SK-N-SH (cell line): ENCODE data around the gene PLSCR1. TPM values are rescaled to one million over a fixed set of nuclear protein-coding genes. Genes with fewer than 3 reads are reported as not detected.

Source experiments
- CTCF ChIA-PET: fragments of 300-600, 350-600 bp; formaldehyde crosslinking; extraction: SDS; loops from one replicate; lab custom pipeline; 2021; lab: Yijun Ruan, JAX
- POLR2A ChIA-PET: fragments of 350-600 bp; sonication (Branson Sonifier 250); formaldehyde crosslinking; extraction: SDS; loops from one replicate; lab custom pipeline; 2020; ENCODE audit warnings: antibody characterized with exemption, inconsistent platforms; lab: Yijun Ruan, JAX
- DNase-seq: peaks from one replicate; pipeline ENCODE4 v3.0.0; 2012
- H2AFZ ChIP-seq: fragments of 200-600 bp; sonication (generic); 2 replicates; pipeline ENCODE4 v1.8.1; 2016; ENCODE audit warnings: antibody characterized with exemption, mild to moderate bottlenecking, low read depth
- H3F3A ChIP-seq: fragments of 200-600 bp; sonication (generic); replicated peaks from 2 replicates; pipeline ENCODE3; 2016; ENCODE audit warnings: antibody characterized with exemption, mild to moderate bottlenecking; ENCODE audit not compliant: insufficient read depth
- H3K27ac ChIP-seq, 2 experiments: fragments of 200-500 bp in 1 of 2; fragments of 200-600 bp in 1 of 2; sonication (Bioruptor generic) in 1 of 2; sonication (generic), shearing (Covaris generic) in 1 of 2; 2 replicates each; pipeline versions ENCODE4 v1.5.1 to v1.6.1; 2014 to 2016; ENCODE audit warnings: low read depth in 2 of 2, inconsistent platforms in 1 of 2, low read length in 1 of 2, mild to moderate bottlenecking in 1 of 2, mixed read lengths in 1 of 2
- H3K27me3 ChIP-seq: fragments of 200-600 bp; sonication (generic), shearing (Covaris generic); 2 replicates; pipeline ENCODE4 v1.6.1; 2016; ENCODE audit warnings: mixed run types; ENCODE audit not compliant: insufficient read depth
- H3K36me3 ChIP-seq, 2 experiments: fragments of 200-500 bp in 1 of 2; fragments of 200-600 bp in 1 of 2; sonication (Bioruptor generic) in 1 of 2; sonication (generic) in 1 of 2; replicated peaks in 1 of 2; 2 replicates each; pipeline versions ENCODE3 to v1.5.1; 2014 to 2016; ENCODE audit warnings: low read length in 1 of 2, mild to moderate bottlenecking in 1 of 2; ENCODE audit not compliant: insufficient read depth in 2 of 2, control insufficient read depth in 1 of 2
- H3K4me1 ChIP-seq, 2 experiments: fragments of 200-500 bp in 1 of 2; fragments of 200-600 bp in 1 of 2; sonication (Bioruptor generic) in 1 of 2; sonication (generic), shearing (Covaris generic) in 1 of 2; 2 replicates each; pipeline versions ENCODE4 v1.5.1 to v1.6.1; 2014 to 2016; ENCODE audit warnings: low read depth in 1 of 2, low read length in 1 of 2, mixed run types in 1 of 2; ENCODE audit not compliant: insufficient read depth in 2 of 2, control insufficient read depth in 1 of 2
- H3K4me2 ChIP-seq: fragments of 200-600 bp; sonication (generic), shearing (Covaris generic); 2 replicates; pipeline ENCODE4 v1.6.1; 2017; ENCODE audit warnings: mixed run types
- H3K4me3 ChIP-seq, 2 experiments: fragments of 200-500 bp in 1 of 2; fragments of 200-600 bp in 1 of 2; sonication (Bioruptor generic) in 1 of 2; sonication (generic), shearing (Covaris generic) in 1 of 2; 2 replicates each; pipeline versions ENCODE4 v1.5.1 to v1.8.1; 2014 to 2016; ENCODE audit warnings: low read depth in 2 of 2, inconsistent platforms in 1 of 2, low read length in 1 of 2, mild to moderate bottlenecking in 1 of 2, mixed read lengths in 1 of 2, moderate library complexity in 1 of 2
- H3K79me2 ChIP-seq: fragments of 200-600 bp; sonication (generic); 2 replicates; pipeline ENCODE4 v1.8.1; 2017; ENCODE audit warnings: mild to moderate bottlenecking; ENCODE audit not compliant: insufficient read depth
- H3K9ac ChIP-seq: fragments of 200-600 bp; sonication (generic); 2 replicates; pipeline ENCODE4 v1.6.1; 2017; ENCODE audit warnings: mixed run types
- H3K9me2 ChIP-seq: fragments of 200-600 bp; sonication (generic); 2 replicates; pipeline ENCODE4 v1.6.1; 2017; ENCODE audit warnings: mixed run types
- H3K9me3 ChIP-seq: fragments of 200-600 bp; sonication (generic); 2 replicates; pipeline ENCODE4 v1.6.1; 2017; ENCODE audit warnings: mixed run types, mild to moderate bottlenecking, moderate library complexity
- H4K20me1 ChIP-seq: fragments of 200-600 bp; sonication (generic); 2 replicates; pipeline ENCODE4 v1.6.1; 2017; ENCODE audit warnings: mild to moderate bottlenecking, mixed run types; ENCODE audit not compliant: insufficient read depth
- EP300 ChIP-seq, 2 experiments: IDR thresholded peaks; 2 replicates each; pipeline versions ENCODE4 v1.4.0 to v1.6.1; 2012; ENCODE audit warnings: borderline replicate concordance in 1 of 2, low read depth in 1 of 2, low read length in 1 of 2
- EZH2phosphoT487 ChIP-seq: fragments of 200-600 bp; sonication (generic); IDR thresholded peaks from 2 replicates; pipeline ENCODE4 v1.6.1; 2017; ENCODE audit warnings: low read depth, mixed run types, mild to moderate bottlenecking, antibody characterized with exemption, moderate library complexity, borderline replicate concordance
- FOXM1 ChIP-seq: IDR thresholded peaks from 2 replicates; pipeline ENCODE4 v1.4.0; 2012; ENCODE audit warnings: low read depth, mild to moderate bottlenecking
- GABPA ChIP-seq: IDR thresholded peaks from 2 replicates; pipeline ENCODE4 v1.4.0; 2012; ENCODE audit warnings: low read depth, mild to moderate bottlenecking
- MEF2A ChIP-seq: IDR thresholded peaks from 2 replicates; pipeline ENCODE4 v1.4.0; 2012; ENCODE audit warnings: low read depth, borderline replicate concordance
- NFIC ChIP-seq: IDR thresholded peaks from 2 replicates; pipeline ENCODE4 v1.4.0; 2012; ENCODE audit warnings: borderline replicate concordance
- NRF1 ChIP-seq: IDR thresholded peaks from 2 replicates; pipeline ENCODE4 v1.6.1; 2012; ENCODE audit warnings: low read depth, mild to moderate bottlenecking, low read length
- POLR2AphosphoS5 ChIP-seq: IDR thresholded peaks from 2 replicates; pipeline ENCODE4 v1.6.1; 2012; ENCODE audit warnings: low read depth, low read length
- RAD21 ChIP-seq: IDR thresholded peaks from 2 replicates; pipeline ENCODE4 v1.6.1; 2012; ENCODE audit warnings: mild to moderate bottlenecking, low read length
- RCOR1 ChIP-seq: fragments of 150-350 bp; IDR thresholded peaks from 2 replicates; pipeline ENCODE4 v1.6.1; 2017; ENCODE audit warnings: antibody characterized with exemption, low read length
- RXRA ChIP-seq: IDR thresholded peaks from 2 replicates; pipeline ENCODE4 v1.4.0; 2012; ENCODE audit warnings: low read depth, mild to moderate bottlenecking, borderline replicate concordance
- TAF1 ChIP-seq: IDR thresholded peaks from 2 replicates; pipeline ENCODE4 v1.6.1; 2012; ENCODE audit warnings: low read depth, mild to moderate bottlenecking, low read length, moderate library complexity, borderline replicate concordance
- TCF12 ChIP-seq: IDR thresholded peaks from 2 replicates; pipeline ENCODE4 v1.4.0; 2012
- YY1 ChIP-seq: IDR thresholded peaks from 2 replicates; pipeline ENCODE4 v1.4.0; 2012; ENCODE audit warnings: low read depth, mild to moderate bottlenecking
- WGBS: methylation state at CpG from one replicate; pipeline ENCODE4 v1.1.6; 2017; ENCODE audit warnings: low lambda C conversion rate; 5-methylcytosine and 5-hydroxymethylcytosine counted together
- polyA plus RNA-seq, 3 experiments: library from polyadenylated mRNA; depleted of rRNA; stranded (reverse); fragments of >200 nt; gene quantifications; 2 replicates each; pipeline ENCODE4 v1.2.3, GENCODE V29; 2012
- TF ChIP-seq, protein P1 (sequence below): fragments of 150-350 bp; IDR thresholded peaks from 2 replicates; pipeline ENCODE4 v1.6.1; 2017; ENCODE audit warnings: antibody characterized with exemption, low read length, low read depth, borderline replicate concordance
- TF ChIP-seq, protein P2 (sequence below): IDR thresholded peaks from 2 replicates; pipeline ENCODE4 v1.4.0; 2012; ENCODE audit warnings: low read depth, borderline replicate concordance
- TF ChIP-seq, protein P3 (sequence below): IDR thresholded peaks from 2 replicates; pipeline ENCODE4 v1.4.0; 2012; ENCODE audit warnings: low read depth
- TF ChIP-seq, protein P4 (sequence below): fragments of 150-350 bp; IDR thresholded peaks from 2 replicates; pipeline ENCODE4 v1.6.1; 2016; ENCODE audit warnings: mild to moderate bottlenecking, low read depth, low read length

Gene PLSCR1
- polyA plus RNA-seq, 1 of the 3 experiments (the other 2 are of a cell fraction) = 10.9 TPM

DNA sequence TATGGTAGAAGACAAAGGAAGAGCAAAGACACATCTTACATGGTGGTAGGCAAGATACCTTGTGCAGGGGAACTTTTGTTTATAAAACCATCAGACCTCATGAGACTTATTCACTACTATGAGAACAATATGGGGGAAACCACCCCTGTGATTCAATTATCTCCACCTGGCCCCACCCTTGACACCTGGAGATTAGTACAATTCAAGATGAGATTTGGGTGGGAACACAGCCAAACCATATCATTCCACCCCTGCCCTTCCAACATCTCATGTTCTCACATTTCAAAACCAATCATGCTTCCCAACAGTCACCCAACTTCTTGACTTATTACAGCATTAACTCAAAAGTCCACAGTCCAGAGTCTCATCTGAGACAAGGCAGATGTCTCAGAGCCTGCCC is 21.7 kb upstream of the PLSCR1 start:
- TF ChIP-seq, protein P1, sequence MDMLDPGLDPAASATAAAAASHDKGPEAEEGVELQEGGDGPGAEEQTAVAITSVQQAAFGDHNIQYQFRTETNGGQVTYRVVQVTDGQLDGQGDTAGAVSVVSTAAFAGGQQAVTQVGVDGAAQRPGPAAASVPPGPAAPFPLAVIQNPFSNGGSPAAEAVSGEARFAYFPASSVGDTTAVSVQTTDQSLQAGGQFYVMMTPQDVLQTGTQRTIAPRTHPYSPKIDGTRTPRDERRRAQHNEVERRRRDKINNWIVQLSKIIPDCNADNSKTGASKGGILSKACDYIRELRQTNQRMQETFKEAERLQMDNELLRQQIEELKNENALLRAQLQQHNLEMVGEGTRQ = no peak
- no peak for TF ChIP-seq RXRA
- TF ChIP-seq, protein P2, sequence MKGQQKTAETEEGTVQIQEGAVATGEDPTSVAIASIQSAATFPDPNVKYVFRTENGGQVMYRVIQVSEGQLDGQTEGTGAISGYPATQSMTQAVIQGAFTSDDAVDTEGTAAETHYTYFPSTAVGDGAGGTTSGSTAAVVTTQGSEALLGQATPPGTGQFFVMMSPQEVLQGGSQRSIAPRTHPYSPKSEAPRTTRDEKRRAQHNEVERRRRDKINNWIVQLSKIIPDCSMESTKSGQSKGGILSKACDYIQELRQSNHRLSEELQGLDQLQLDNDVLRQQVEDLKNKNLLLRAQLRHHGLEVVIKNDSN = no peak
- TF ChIP-seq GABPA = no peak
- no peak for TF ChIP-seq TAF1
- TF ChIP-seq FOXM1 = no peak
- no peak for TF ChIP-seq RCOR1
- no peak for TF ChIP-seq NFIC
- no peak for TF ChIP-seq RAD21
- no peak for TF ChIP-seq MEF2A
- no peak for TF ChIP-seq EZH2phosphoT487
- TF ChIP-seq POLR2AphosphoS5 = no peak
- TF ChIP-seq, protein P3, sequence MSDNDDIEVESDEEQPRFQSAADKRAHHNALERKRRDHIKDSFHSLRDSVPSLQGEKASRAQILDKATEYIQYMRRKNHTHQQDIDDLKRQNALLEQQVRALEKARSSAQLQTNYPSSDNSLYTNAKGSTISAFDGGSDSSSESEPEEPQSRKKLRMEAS = no peak
- no peak for TF ChIP-seq TCF12
- TF ChIP-seq NRF1 = no peak
- TF ChIP-seq YY1 = no peak
- no peak for TF ChIP-seq EP300 (IDR thresholded peaks at IDR 0.05; ENCODE audit: borderline replicate concordance in 1 of 2, low read depth in 1 of 2, low read length in 1 of 2)
- Histone ChIP-seq H3F3A (no peaks in the 10 kb centered on the region), H3K4me3 (no peak overlapping the region), H3K27ac (no peak overlapping the region), H4K20me1 (no peaks in the 10 kb centered on the region), H3K9me3 (no peaks in the 10 kb centered on the region), H3K9me2 (no peaks in the 10 kb centered on the region), H3K79me2 (no peaks in the 10 kb centered on the region), H3K9ac (no peak overlapping the region), H3K36me3 (no peaks in the 10 kb centered on the region), H3K4me1 (no peaks in the 10 kb centered on the region), H3K4me2 (no peak overlapping the region), H3K27me3 (no peaks in the 10 kb centered on the region; the same call in 1 of the 2 replicates), H2AFZ (no peak overlapping the region)
- CTCF ChIA-PET = no interaction called here
- POLR2A ChIA-PET = no interaction called here
- no peak for DNase-seq

GRCh38 chr3:146561879-146562278 is 17.5 kb upstream of the PLSCR1 start:
- Histone ChIP-seq H3K36me3 (no peaks in the 10 kb centered on the region), H3K4me2 (no peak overlapping the region), H3K9ac (no peak overlapping the region), H3K9me2 (no peaks in the 10 kb centered on the region), H4K20me1 (no peaks in the 10 kb centered on the region), H3K27me3 (no peaks in the 10 kb centered on the region; the same call in 1 of the 2 replicates), H2AFZ (no peak overlapping the region), H3K4me1 (no peaks in the 10 kb centered on the region), H3K79me2 (no peaks in the 10 kb centered on the region), H3K27ac (no peak overlapping the region), H3K9me3 (no peaks in the 10 kb centered on the region), H3K4me3 (no peak overlapping the region), H3F3A (no peaks in the 10 kb centered on the region)
- TF ChIP-seq, protein P4, sequence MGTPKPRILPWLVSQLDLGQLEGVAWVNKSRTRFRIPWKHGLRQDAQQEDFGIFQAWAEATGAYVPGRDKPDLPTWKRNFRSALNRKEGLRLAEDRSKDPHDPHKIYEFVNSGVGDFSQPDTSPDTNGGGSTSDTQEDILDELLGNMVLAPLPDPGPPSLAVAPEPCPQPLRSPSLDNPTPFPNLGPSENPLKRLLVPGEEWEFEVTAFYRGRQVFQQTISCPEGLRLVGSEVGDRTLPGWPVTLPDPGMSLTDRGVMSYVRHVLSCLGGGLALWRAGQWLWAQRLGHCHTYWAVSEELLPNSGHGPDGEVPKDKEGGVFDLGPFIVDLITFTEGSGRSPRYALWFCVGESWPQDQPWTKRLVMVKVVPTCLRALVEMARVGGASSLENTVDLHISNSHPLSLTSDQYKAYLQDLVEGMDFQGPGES = no peak
- TF ChIP-seq NFIC = no peak
- WGBS = 0% methylated on average over 1 of the region's 1 CpG
- DNase-seq = no peak
- CTCF ChIA-PET = no interaction called here
- POLR2A ChIA-PET = no interaction called here
